Epithelial cell of esophagus (primary cell): Measurements from ENCODE around the gene P2RX7.
"Not testable (repeated sequence)": the region's sequence is repeated elsewhere in the genome, so short reads cannot be mapped to it uniquely, and the experiment has no call there.

Source experiments
- DNase-seq: peaks from one replicate; pipeline ENCODE4 v3.0.0; 2010; ENCODE audit warnings: low read depth
- H3K4me3 ChIP-seq: 2 replicates; pipeline ENCODE4 v1.5.1; 2011; ENCODE audit warnings: mild to moderate bottlenecking, low read length, control low read depth
- TF ChIP-seq, protein P1 (sequence below): IDR thresholded peaks from 2 replicates; pipeline ENCODE4 v1.5.1; 2011; ENCODE audit warnings: low read depth, mild to moderate bottlenecking, low read length, control low read depth, inconsistent platforms; ENCODE audit not compliant: insufficient read depth; ENCODE audit errors: missing control alignments

The P2RX7 gene

DNA sequence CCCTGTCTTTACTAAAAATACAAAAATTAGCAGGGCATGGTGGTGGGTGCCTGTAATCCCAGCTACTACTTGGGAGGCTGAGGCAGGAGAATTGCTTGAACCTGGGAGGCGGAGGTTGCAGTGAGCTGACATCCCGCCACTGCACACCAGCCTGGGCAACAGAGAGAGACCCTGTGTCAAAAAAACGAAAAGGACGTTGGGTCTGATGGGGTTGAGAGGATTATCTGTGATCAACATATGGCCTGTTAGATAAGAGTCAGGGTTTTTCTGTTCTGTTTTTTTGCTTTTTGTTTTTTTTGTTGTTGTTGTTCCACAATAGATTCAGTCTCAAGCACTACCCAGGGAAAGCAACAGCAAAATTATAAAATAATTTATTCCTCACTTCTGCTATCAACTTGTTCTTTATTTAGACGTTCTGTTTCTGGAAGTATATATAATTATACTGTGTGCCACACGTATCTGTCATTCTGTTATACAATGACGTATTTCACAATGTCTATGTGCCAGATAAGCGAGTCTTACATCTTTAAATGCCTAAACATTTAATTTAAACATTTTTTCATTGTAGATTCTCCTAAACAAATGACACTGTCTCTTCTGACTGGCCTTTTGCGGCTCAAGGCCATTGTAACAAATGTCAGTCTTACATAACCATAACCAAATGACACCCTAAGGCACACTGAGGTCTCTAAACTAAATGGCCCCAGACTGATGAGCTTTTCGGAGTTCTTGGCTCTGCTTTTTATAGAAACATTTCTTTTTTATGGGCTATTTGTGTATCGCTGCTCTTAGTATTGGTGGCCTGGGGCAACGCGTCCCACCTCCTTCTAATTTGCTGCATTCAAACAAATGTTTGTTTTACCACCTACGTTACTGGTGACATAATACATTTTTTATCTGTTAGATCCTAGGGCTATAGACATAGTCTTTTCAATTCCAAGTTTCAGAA, 70.0 kb downstream of the P2RX7 start:
- TF ChIP-seq, protein P1, sequence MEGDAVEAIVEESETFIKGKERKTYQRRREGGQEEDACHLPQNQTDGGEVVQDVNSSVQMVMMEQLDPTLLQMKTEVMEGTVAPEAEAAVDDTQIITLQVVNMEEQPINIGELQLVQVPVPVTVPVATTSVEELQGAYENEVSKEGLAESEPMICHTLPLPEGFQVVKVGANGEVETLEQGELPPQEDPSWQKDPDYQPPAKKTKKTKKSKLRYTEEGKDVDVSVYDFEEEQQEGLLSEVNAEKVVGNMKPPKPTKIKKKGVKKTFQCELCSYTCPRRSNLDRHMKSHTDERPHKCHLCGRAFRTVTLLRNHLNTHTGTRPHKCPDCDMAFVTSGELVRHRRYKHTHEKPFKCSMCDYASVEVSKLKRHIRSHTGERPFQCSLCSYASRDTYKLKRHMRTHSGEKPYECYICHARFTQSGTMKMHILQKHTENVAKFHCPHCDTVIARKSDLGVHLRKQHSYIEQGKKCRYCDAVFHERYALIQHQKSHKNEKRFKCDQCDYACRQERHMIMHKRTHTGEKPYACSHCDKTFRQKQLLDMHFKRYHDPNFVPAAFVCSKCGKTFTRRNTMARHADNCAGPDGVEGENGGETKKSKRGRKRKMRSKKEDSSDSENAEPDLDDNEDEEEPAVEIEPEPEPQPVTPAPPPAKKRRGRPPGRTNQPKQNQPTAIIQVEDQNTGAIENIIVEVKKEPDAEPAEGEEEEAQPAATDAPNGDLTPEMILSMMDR: no peak
- DNase-seq: no peak
- no peak overlapping the region for H3K4me3 ChIP-seq

GRCh38 chr12:121203482-121203881, 70.8 kb downstream of the P2RX7 start:
- TF ChIP-seq, protein P1: no peak
- DNase-seq: no peak
- no peak overlapping the region for H3K4me3 ChIP-seq

- TF ChIP-seq, protein P1: no peak
- DNase-seq: no peak
- no peak overlapping the region for H3K4me3 ChIP-seq
Measured at GRCh38 chr12:121205491-121205890, 72.8 kb downstream of the P2RX7 start.

DNA sequence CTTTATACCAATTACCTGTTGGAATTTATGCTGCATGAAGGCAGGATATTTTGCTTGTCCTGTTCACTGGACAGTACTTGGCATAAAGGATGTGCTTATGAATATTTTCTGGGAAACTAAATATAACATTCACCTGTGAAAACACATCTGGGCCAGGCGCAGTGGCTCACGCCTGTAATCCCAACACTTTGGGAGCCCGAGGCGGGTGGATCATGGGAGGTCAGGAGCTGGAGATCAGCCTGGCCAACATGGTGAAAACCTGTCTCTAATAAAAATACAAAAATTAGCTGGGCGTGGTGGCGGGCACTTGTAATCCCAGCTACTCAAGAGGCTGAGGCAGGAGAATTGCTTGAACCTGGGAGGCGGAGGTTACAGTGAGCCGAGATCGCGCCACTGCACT, 75.9 kb downstream of the P2RX7 start:
- not testable (repeated sequence) for DNase-seq, H3K4me3 ChIP-seq

DNA sequence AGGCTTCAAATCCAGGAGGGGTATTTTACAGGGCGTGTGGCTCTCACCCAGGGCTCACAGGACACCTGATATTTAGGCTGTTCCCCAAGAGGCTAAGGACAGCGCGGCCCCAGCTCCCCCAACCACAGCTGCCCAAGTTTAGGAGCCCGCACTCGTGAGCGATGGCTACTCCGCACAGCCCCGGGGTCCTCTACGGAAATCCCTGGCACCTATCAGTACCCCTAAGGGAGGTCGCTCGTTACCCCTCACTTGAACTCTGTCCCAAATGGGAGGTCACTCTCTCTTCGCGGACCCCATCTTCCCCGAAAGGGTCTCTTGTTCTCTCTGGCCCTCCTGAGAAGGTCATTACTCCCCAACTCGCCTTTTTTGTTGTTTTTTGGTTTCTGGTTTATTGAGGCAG, 76.5 kb downstream of the P2RX7 start:
- TF ChIP-seq, protein P1: no peak
- no peak overlapping the region for H3K4me3 ChIP-seq
- DNase-seq: no peak

- H3K4me3 ChIP-seq: peak within 1 kb of the TSS; percentile 52
- TF ChIP-seq, protein P1: no peak
- peak; percentile 75 for DNase-seq
Measured at GRCh38 chr12:121209624-121210572, 77.2 kb downstream of the P2RX7 start, which contains the start of gene P2RX4. Gene P2RX4 (plus strand): TSS chr12:121210129. CDS start chr12:121210165, 36 bp downstream.

- H3K4me3 ChIP-seq: no peak overlapping the region
- TF ChIP-seq, protein P1: no peak
- DNase-seq: no peak
Measured at GRCh38 chr12:121212875-121213274, 80.2 kb downstream of the P2RX7 start.
